A549 treated with AZD9567 at 1 μM for 4 hours (cell line): Measurements from ENCODE around the gene UGGT1. TPM values are rescaled to one million over a fixed set of nuclear protein-coding genes. Genes with fewer than 3 reads are reported as not detected.

Experiments used
- total RNA-seq: library from RNA; stranded (reverse); fragments of 200-300 nt; extraction: Qiagen RNA extraction; gene quantifications from 5 replicates; pipeline ENCODE4 v1.2.3, GENCODE V29; 2022; ENCODE audit not compliant: insufficient read depth

The UGGT1 gene, protein sequence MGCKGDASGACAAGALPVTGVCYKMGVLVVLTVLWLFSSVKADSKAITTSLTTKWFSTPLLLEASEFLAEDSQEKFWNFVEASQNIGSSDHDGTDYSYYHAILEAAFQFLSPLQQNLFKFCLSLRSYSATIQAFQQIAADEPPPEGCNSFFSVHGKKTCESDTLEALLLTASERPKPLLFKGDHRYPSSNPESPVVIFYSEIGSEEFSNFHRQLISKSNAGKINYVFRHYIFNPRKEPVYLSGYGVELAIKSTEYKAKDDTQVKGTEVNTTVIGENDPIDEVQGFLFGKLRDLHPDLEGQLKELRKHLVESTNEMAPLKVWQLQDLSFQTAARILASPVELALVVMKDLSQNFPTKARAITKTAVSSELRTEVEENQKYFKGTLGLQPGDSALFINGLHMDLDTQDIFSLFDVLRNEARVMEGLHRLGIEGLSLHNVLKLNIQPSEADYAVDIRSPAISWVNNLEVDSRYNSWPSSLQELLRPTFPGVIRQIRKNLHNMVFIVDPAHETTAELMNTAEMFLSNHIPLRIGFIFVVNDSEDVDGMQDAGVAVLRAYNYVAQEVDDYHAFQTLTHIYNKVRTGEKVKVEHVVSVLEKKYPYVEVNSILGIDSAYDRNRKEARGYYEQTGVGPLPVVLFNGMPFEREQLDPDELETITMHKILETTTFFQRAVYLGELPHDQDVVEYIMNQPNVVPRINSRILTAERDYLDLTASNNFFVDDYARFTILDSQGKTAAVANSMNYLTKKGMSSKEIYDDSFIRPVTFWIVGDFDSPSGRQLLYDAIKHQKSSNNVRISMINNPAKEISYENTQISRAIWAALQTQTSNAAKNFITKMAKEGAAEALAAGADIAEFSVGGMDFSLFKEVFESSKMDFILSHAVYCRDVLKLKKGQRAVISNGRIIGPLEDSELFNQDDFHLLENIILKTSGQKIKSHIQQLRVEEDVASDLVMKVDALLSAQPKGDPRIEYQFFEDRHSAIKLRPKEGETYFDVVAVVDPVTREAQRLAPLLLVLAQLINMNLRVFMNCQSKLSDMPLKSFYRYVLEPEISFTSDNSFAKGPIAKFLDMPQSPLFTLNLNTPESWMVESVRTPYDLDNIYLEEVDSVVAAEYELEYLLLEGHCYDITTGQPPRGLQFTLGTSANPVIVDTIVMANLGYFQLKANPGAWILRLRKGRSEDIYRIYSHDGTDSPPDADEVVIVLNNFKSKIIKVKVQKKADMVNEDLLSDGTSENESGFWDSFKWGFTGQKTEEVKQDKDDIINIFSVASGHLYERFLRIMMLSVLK (N-terminal part only)
- total RNA-seq, result 18.8 to 20.9 TPM (median 19.4 TPM) in 5 replicates

DNA sequence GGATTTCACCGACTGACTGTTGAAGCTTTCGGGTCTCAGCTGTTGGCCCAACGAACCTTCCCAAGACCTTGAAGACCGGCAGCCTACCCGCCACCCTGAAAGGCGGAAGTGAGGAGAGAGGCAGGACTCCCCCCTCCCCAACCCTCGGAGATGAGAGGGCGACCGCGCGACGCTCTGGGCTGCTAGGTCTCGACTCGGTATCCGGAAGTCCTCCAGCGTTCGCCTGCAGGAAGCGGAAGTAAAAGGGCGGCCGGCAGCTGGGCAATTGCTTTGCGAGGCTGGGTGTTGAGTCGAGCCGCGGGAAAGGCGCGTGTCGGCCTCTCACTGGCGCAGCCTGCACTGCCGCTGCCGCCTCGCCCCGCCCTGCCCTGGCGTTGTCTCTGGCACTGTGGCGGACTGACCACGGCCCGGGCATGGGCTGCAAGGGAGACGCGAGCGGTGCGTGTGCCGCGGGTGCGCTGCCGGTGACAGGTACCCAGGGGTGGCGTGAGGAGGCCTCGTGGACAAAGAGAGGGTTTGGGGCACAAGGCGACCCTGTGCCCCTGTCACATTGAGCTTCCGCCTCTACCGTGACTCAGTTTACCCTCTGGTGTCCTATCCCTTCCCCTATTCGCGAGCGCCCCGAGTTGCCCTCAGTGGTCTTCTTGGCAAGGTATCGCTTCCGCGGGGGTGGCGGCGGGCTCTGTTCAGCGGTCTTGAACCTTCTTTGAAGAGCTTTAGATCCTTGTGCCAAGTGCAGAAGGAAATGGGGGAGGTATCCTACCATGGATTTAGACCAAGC is at the start of gene UGGT1:
TSS of gene UGGT1 (plus strand) at position 256 of the 781 bp plus-strand sequence. CDS start at position 414, 158 bp downstream.

Other genes with a start within 250 kb of the UGGT1 start
- 54.6 to 82.7 TPM (median 59.7 TPM) in 5 replicates for gene POLR2D, start 233.0 kb upstream of the UGGT1 start, total RNA-seq
- 17.2 to 21.9 TPM (median 19.2 TPM) in 5 replicates for gene AMMECR1L, start 205.2 kb upstream of the UGGT1 start, total RNA-seq
- 10.7 to 19.2 TPM (median 12.2 TPM) in 5 replicates for gene SAP130, start 63.1 kb upstream of the UGGT1 start, total RNA-seq
- gene HS6ST1, start 227.7 kb downstream of the UGGT1 start, total RNA-seq, result 11.5 to 16.6 TPM (median 15.0 TPM) in 5 replicates